Astrocyte (in vitro differentiated cells and primary cell): Measurements from ENCODE around the gene TSC22D1.

Experiments used
- CTCF ChIP-seq: IDR thresholded peaks from 2 replicates; pipeline ENCODE4 v1.5.1; 2011; ENCODE audit warnings: low read depth, mild to moderate bottlenecking, inconsistent platforms, low read length, moderate library complexity; ENCODE audit not compliant: insufficient read depth
- EZH2 ChIP-seq: IDR thresholded peaks from 2 replicates; pipeline ENCODE4 v1.6.1; 2012; ENCODE audit warnings: mild to moderate bottlenecking, low read length, inconsistent platforms; ENCODE audit not compliant: insufficient read depth

GRCh38 chr13:44487989-44488388, 88.1 kb downstream of the TSC22D1 start:
- TF ChIP-seq CTCF (no peak), EZH2 (no peak)
